ENCODE results near the gene SDK2.

Gene SDK2

GRCh38 chr17:73533127-73533526 lies 111.1 kb downstream of the SDK2 start:
- DNase-seq (ENCODE audit: low read depth), result no peak

GRCh38 chr17:73532421-73532901 lies 111.8 kb downstream of the SDK2 start:
- DNase-seq (ENCODE audit: low read depth), result no peak

GRCh38 chr17:73531158-73531557 lies 113.1 kb downstream of the SDK2 start:
- DNase-seq (ENCODE audit: low read depth), result no peak

GRCh38 chr17:73528679-73529078 lies 115.6 kb downstream of the SDK2 start:
- DNase-seq (ENCODE audit: low read depth), result no peak

- DNase-seq (ENCODE audit: low read depth), result no peak
Measured at GRCh38 chr17:73526952-73527351, 117.3 kb downstream of the SDK2 start.

- DNase-seq (ENCODE audit: low read depth), result no peak
Measured at GRCh38 chr17:73524941-73525679, 119.1 kb downstream of the SDK2 start.

- DNase-seq (ENCODE audit: low read depth), result no peak
Measured at GRCh38 chr17:73522696-73523095, 121.5 kb downstream of the SDK2 start.

- DNase-seq (ENCODE audit: low read depth), result no peak
Measured at GRCh38 chr17:73522107-73522506, 122.1 kb downstream of the SDK2 start.

GRCh38 chr17:73521376-73521775 lies 122.9 kb downstream of the SDK2 start:
- no peak for DNase-seq (ENCODE audit: low read depth)

- DNase-seq (ENCODE audit: low read depth), result no peak
Measured at GRCh38 chr17:73520369-73520761, 123.9 kb downstream of the SDK2 start.

- DNase-seq (ENCODE audit: low read depth), result no peak
Measured at GRCh38 chr17:73519714-73520368, 124.4 kb downstream of the SDK2 start.

- no peak for DNase-seq (ENCODE audit: low read depth)
Measured at GRCh38 chr17:73519011-73519410, 125.2 kb downstream of the SDK2 start.

GRCh38 chr17:73516431-73516830 lies 127.8 kb downstream of the SDK2 start:
- DNase-seq (ENCODE audit: low read depth), result no peak

GRCh38 chr17:73514146-73514863 lies 129.9 kb downstream of the SDK2 start:
- DNase-seq (ENCODE audit: low read depth), result no peak

- DNase-seq (ENCODE audit: low read depth), result no peak
Measured at GRCh38 chr17:73513426-73513825, 130.8 kb downstream of the SDK2 start.

- no peak for DNase-seq (ENCODE audit: low read depth)
Measured at GRCh38 chr17:73511719-73512115, 132.5 kb downstream of the SDK2 start.

- no peak for DNase-seq (ENCODE audit: low read depth)
Measured at GRCh38 chr17:73510981-73511718, 133.1 kb downstream of the SDK2 start.

GRCh38 chr17:73508931-73509605 lies 135.2 kb downstream of the SDK2 start:
- DNase-seq (ENCODE audit: low read depth), result no peak

- no peak for DNase-seq (ENCODE audit: low read depth)
Measured at GRCh38 chr17:73508057-73508930, 136.0 kb downstream of the SDK2 start.

Measured in stimulated activated CD8-positive, alpha-beta memory T cell treated with anti-CD3 and anti-CD28 coated beads, Interleukin-15, amount 100 ng/mL, for 24 hours (primary cell).